NCI-H524 (cell line): Measurements from ENCODE around the gene FMN2.

Experiments
- DNase-seq, 2 experiments: peaks; one replicate each; lab custom pipeline; 2025; lab: John Stamatoyannopoulos, UW

Gene FMN2

DNA sequence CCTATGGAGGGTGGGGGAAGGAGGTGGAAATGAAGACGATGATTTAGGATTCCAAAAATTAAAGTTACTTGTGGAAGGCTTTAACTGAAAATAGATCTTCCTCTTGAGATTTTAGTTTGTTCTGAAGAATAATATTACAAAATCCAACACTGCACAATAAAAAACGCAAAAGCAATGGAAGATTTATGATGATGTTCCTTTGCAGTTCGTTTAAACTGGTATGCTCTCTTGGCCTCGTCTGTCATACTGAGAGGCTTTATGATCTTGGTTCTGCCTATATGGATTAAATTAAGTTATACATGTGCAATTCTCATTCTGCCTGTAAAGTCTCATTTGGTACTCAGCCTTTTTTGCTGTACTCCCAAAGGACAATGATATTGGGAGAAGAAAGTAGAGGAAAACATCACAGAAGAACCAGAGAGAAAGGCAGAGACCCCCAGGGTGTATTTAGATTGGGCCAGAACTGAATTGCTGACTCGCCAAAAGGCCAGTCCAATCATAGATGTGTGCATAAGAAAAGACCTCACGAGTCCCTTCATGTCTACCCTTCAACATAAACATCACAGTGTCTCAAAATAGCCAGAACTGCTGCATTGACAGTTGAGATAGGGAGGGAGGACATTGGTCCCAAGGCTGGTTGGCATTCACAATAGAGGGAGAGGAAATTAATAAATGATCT, 331.7 kb downstream of the FMN2 start:
- DNase-seq, result no peak

- DNase-seq, result no peak
Measured at GRCh38 chr1:240424740-240425464, 333.2 kb downstream of the FMN2 start.

DNA sequence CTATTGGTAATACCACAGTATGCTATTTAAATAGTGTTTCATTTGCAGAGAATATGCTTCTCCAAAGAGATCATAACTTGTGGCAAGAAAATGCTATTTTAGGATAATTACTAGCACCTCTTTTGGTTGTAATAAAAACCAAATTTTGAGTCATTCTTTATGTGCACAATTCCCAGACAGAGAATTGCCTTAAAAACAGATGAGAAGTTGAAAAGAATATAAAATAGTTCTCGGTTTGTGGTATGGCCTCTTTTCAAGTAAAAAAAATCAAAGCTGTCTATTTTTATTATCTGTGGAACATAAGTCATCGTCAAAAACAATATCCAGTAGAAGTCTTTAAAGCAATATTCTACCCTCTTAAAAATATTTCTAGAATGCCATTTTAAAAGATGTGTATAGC, 334.4 kb downstream of the FMN2 start:
- no peak for DNase-seq

- DNase-seq, result no peak
Measured at GRCh38 chr1:240435996-240436566, 344.4 kb downstream of the FMN2 start.

DNA sequence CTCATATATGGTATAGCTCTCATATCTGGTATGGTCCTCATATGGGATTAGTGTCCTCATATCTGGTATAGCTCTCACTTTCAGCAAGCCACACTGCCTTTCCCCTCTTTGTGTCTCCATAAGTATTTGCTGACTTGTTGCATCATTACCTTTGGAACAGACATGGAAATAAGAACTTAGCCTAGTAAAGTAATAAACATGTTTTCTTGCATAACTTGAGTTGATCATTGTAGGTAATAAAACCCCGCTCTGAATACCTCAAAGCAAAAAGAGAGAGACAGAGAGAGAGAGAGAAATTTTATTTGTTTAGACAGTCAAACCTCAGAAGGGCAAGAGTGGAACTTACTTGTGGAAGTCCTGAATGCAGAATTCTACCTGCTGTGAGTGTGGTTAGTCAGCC, 350.0 kb downstream of the FMN2 start:
- no peak for DNase-seq

DNA sequence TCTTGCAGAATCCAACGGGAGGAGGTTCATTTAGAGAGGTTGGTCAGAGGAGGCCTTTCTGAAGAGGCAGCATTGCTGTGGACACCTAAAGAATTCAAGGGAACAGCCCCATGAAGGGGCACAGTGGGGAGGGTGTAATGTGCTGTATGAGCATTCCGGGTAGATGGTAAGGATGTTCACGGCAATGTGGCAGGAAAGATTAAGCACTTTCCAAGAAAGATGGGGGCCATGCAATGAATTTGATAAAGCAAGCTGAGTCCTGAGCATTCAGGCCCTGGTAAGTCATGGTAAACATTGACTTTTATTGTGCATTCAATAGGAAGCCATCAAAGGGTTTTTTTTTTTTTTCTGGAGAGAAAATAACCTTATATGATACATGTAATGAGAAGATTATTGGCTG, 353.7 kb downstream of the FMN2 start:
- DNase-seq, result no peak

- DNase-seq, result peak; percentile 12 to 43
Measured at GRCh38 chr1:240455228-240455821, 363.6 kb downstream of the FMN2 start.

- no peak for DNase-seq
Measured at GRCh38 chr1:240457203-240457602, 365.5 kb downstream of the FMN2 start.

- DNase-seq, result no peak
Measured at GRCh38 chr1:240462277-240462676, 370.6 kb downstream of the FMN2 start.

DNA sequence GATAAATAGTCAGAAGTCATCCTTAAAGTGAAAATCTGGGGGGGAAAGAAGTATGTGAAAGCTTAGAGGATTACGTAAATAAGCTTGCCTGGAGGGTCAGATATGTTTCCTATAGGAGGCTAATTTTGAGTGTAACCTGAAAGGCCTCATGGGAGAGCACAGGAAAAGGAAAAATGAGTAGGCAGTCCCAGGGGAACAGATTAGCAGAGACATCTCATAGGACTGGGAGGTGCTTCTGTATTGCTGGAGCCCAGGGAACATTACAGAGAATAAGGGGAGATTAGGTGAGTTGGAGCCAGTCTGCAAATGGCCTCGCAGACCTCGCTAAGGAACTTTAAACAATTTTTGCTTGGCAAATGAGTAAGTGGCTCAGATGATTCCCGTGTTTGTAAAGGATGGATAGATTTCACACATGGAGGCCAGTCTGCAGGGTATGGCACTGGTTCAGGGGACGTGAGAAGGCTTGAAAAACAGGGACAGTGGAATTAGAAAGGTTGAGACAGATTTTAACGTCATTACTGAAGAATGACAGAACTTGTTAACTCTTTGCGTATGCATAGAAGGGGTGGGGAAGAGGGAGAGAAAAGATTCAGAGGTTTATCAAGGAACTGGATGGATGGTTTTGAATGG, 371.2 kb downstream of the FMN2 start:
- DNase-seq, result peak; percentile 57 to 90

- no peak for DNase-seq
Measured at GRCh38 chr1:240464099-240464498, 372.4 kb downstream of the FMN2 start.

DNA sequence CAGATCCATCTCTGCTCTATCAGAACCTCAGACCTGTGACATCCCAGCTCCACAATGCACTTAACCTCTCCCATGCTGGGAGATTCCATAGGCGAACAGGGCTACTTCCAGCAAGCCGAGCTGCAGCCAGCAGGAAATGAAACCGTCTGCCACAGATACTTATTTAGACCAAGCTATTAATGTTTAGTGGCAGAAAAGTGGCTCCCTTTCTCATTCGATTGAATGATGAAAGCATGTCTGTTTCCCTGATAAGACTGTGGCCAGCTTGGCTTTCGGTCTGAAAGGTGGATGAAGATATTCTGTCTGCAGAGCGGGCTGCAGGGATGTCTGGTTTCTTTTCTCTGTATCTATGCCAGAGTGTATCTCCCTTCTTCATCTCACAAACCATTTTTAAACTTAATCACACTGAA, 373.9 kb downstream of the FMN2 start:
- DNase-seq, result no peak

GRCh38 chr1:240466509-240466908, 374.8 kb downstream of the FMN2 start:
- no peak for DNase-seq

GRCh38 chr1:240467895-240468294, 376.2 kb downstream of the FMN2 start:
- DNase-seq, result no peak

- no peak for DNase-seq
Measured at GRCh38 chr1:240468656-240469055, 377.0 kb downstream of the FMN2 start.

- DNase-seq, result no peak
Measured at GRCh38 chr1:240474133-240474614, 382.5 kb downstream of the FMN2 start.

- no peak for DNase-seq
Measured at GRCh38 chr1:240475832-240476231, 384.1 kb downstream of the FMN2 start.

DNA sequence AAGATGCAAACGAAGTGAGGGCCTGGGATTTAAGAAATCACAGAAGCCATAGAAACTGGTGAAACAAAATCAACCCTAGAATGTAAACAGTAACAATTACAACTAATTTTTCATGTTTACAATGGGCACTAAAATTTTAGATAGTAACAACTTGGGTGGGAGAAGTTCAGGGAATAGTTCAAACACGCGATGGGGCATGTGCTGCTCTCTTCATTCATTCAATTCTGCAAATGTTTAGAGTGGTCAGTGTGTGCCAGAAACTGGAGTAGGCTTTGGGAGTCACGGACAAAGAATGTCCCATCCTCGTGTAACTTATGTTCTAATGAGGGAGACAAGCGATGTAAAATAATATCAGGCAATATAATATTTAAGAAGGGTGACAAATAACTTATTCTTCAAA, 386.9 kb downstream of the FMN2 start:
- DNase-seq, result no peak

DNA sequence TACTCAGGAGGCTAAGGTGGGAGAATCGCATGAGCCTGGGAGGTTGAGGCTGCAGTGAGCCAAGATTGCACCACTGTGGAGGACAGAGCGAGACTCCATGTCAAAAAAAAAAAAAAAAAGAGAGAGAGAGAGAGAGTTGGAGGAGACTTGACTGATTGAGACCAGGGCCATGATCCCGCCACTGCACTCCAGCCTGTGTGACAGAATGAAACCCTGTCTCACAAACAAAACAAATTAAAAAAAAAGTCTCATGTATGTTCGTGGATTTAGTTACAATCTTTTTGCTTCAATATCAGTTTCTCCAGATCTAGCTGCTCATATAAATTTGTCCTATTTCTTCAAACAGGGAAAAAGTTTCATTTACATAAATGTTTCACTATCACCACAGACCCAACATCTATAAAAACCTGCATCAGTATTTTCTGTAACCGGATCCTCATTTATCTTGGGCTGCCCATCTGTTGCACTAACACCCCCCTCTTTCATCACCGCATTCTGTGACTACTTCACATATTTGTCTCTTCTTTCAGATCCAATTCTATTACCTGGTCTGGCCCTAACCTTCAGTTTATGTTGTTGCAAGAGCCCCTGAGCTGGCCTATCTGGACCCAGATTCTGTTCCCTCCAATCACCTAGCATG, 393.2 kb downstream of the FMN2 start:
- DNase-seq, result peak; percentile 22 to 68

DNA sequence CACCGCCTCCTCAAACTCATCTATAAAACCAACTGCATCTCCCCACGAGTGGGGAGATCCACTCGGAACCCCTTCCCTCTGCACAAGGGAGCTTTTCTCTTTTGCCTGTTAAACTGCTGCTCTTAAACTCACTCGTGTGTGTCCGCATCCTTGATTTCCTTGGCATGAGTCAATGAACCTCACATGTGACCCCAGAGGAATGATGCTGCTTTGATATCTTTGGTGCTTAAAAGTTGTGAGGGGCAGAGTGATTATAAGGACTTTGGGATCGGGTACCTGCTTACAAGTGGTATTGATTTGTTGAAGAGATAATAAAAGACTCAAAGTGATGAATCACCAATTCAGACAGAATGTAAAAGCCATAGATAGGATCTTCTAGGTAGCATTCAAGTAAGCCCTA, 394.9 kb downstream of the FMN2 start:
- DNase-seq, result no peak

GRCh38 chr1:240487493-240487892, 395.8 kb downstream of the FMN2 start:
- DNase-seq, result no peak

DNA sequence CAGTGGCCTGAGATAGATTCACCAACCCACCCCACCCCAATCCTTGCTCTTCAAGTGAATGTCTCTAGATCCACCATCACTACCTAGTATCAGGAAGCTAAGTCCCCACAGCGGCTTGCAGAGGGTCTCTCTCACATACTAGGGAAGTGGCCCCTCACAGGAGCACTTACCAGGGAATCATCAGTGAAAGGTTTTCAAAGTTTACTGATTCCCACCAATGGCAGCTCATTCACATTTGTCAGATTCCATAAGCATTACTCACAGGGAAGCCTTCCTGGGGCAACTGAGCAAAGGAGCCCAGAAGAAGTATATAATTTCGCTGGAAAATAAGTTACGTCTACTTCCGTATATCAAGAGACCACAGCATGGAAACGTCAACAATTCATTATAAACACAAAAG, 399.5 kb downstream of the FMN2 start:
- no peak for DNase-seq
